HG03378 (cell line): Measurements from ENCODE around the gene EPN1.

Experiments
- ATAC-seq: cut with Tn5 transposase; IDR thresholded peaks from one replicate; pipeline ENCODE4 v1.9.1; 2021; ENCODE audit warnings: mild to moderate bottlenecking, moderate library complexity; ENCODE audit not compliant: unreplicated experiment

EPN1 gene

DNA sequence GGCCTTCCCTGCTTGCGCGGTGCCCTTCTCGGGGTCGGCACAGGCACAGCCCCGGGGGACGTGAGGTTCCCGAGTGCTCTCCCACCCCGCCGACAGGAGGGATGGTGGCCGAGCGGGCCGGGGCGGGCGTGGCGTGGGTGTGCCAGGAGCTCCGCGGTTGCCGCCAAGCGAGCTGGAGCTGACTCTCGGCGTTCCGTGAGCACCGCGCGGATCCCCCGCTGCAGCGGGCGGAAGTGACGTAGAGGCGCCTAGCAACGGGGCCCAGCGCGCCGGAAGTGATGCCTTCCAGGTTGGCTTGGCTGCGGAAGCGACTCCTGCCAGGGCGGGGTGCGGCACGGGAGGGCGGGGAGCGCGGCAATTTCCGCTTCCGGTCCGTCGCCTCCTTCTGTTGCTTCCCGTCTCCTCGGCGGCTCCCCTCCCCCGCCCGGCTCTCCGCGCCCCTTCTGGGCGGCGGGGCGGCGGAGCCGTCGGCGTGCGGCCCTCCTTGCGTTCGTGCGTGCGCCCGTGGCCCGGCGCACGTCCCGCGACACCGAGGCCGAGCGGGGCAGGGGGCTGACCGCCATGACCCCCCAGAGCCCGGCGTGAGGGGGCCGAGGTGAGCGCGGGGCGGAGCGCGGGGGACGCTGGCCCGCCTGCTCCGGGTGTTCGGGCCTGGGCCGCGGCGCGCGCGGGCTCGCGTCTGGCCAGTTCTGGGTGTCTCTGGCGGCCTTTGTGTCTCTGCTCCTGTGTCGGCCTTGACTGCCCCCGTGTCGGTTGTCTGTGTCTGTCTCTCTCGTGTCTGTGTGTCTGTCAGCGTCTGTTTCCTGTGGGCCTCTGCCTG lies at the start of gene EPN1:
Gene EPN1 (plus strand): TSS at position 386 of the 820 bp plus-strand sequence. CDS start 3,402 bp downstream, outside the sequence.
- peak; percentile 35 for ATAC-seq

DNA sequence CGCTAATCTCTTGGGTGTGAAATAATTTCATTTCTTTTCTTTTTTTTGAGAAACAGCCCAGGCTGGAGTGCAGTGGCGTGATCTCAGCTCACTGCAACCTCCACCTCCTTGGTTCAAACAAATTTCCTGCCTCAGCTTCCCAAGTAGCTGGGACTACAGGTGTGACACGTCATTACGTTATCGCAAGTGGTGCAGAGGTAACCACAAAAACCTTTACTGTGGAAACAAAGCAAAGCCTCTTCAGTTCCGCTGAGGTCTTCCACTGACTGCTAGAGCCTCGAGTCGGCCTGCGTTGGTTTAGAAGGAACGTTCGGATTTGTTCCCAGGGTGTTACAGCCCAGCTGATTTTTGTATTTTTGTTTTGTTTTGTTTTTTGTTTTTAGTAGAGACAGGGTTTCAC lies 48.7 kb upstream of the EPN1 start:
- no peak for ATAC-seq

DNA sequence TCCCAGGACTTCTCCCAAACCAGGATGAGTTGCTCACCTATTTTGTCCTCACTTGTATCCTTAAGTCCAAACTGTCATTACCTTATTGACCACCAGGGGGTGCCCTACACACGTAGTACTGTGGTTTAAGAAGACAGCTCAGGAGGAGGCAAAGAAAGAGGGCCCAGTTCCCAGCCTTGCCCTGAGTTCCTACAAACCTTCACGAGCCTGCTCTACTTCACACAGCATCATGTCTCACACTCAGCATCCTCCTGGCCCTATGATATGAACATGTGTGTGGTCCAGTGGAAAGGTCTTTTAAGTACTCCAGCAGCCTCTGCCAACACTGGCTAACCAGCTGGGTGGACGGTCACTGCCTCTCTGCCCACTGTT lies 42.6 kb upstream of the EPN1 start:
- ATAC-seq: peak; percentile 42

DNA sequence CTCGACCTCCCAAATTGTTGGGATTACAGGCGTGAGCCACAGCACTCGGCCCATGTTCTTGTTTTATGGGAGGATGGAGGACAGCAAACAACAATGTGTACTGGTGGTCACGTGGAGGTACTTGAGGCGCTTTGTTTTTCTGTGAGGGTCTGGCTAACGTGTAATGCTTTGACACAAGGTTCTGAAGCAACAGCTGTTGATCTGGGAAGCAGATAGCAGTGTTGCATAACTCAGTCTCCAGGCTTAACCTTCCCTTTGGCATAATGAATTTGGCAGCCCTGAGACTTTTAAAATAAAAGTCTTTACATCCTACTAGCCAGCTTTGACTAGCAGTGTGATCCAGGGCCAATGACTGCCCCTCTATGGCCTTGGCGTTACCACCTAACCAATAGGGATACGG lies 41.2 kb upstream of the EPN1 start:
- no peak for ATAC-seq

DNA sequence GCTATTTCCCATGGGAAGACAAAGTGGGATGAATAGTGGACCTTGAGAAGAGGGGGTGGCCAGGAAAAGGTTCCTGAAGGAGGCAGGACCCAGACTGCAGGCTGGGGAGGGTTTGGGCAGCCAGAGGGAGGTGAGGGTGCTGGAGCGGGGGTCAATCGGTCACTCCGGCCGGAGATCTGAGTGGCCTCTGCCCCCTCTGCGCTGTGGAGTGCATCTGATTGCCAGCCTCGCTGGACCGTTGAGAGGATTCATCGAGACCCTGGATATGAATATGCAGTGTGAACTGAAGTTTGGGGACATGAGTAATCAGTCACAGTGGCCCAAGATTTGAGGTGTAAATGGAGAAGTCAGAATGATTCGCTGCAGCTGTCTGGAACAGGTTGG lies 39.7 kb upstream of the EPN1 start:
- no peak for ATAC-seq

DNA sequence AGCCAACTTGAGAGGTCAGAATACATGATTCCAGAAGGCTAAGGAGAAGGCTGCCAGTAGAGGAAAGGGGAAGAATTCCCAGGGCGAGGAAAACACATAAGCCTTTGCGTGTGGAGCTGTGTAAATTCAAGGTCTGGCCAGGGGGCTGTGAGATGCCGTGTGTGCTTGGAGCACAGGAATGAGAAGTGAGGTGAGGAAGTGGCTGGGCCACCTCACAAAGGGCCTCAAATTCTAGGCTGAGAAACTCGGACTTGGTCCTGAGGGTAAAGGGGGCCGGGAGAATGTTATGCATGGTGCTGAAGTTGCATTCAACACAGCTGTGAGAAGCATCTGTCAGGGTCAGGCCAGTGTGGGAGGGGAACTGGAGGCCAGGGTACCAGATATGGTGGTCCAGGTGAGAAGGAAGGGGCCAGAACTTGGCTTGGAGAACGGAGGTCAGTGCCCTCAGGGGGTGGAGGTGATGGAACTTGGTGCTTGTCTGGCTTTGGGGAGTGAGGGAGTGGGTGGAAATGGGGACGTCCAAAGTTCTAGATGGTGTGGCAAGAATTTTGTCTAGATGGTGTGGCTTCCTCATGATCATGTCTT lies 39.1 kb upstream of the EPN1 start:
- no peak for ATAC-seq

DNA sequence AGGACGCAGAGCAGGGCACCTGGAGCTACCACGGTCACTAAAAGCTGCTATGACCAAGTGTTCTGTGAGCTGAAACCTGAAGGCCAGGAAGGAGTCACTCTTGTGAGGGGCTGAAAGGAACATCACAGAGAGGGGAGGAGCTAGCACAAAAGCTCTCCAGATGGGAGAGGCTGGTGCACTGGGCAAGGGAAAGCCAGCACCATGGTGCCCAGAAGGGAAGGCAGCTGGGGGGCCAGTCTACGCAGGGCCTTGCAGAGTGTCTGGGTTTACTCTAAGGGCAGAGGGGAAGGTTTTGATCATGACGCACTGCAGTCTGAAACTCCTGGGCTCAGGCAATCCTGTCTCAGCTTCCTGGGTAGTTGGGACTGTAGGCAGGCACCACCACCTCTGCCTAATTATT lies 38.3 kb upstream of the EPN1 start:
- ATAC-seq: no peak

DNA sequence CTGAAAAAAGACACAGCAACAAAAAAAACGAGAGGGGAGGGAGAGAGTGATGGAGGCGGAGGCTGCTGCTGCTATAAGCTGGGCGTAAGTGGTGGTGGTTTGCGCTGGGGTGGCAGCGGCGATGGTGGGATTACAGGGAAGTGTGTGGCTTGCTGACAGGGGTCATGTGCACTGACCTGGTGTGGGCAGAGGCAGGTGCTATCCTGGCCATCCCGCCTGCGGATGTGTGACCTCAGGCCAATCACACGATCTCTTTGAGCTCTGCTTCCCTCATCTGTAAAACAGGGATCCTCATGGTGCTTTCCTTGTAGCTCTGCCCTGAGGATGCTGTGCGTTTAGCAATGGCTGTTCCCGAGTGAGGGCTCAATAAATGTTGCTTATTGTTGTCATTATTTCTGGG lies 37.5 kb upstream of the EPN1 start:
- ATAC-seq: no peak

DNA sequence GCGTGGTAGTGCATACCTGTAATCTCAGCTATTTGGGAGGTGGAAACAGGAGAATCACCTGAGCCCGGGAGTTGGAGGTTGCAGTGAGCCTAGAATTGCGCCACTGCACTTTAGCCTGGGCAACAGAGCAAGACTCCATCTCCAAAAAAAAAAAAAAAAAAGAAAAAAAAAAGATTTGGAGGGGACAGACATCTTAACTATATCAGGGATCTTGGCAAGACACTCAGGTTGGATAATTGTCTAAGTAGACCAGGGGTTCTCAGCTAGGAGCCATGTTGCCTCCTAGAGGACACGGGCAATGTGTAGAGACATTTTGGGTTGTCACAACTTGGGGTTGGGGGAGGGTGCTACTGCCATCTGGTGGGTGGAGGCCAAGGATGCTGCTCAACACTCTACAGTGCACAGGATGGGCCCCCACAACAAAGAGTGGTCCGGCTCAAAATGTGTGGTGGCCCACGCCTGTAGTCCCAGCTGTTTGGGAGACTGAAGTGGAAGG lies 36.1 kb upstream of the EPN1 start:
- no peak for ATAC-seq

DNA sequence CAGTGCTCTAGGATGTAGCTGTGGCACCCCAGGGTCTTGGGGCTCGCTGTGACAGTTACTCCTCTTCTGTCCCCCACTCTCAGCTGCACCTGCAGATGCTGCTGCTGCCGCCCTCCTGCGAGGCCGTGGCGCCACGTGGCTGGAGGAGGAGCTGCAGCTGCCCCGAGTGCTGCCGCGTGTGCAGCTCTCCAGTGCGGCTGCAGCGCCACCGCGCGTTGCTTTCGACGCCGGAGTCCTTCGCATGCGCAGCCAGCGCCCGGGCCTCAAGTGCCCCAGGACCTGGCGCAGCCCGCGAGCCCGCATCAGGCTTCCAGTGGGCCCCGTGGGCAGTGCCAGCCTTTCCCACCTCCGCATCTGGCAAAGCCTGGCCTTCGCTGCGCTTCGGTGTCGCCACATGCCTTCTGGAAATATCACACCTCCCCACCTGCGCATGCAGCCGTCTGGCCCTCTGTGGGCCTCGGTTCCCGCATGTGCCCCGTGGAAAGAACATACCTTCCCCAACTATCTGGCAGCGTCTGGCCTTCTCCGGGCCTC lies 34.9 kb upstream of the EPN1 start:
- no peak for ATAC-seq

DNA sequence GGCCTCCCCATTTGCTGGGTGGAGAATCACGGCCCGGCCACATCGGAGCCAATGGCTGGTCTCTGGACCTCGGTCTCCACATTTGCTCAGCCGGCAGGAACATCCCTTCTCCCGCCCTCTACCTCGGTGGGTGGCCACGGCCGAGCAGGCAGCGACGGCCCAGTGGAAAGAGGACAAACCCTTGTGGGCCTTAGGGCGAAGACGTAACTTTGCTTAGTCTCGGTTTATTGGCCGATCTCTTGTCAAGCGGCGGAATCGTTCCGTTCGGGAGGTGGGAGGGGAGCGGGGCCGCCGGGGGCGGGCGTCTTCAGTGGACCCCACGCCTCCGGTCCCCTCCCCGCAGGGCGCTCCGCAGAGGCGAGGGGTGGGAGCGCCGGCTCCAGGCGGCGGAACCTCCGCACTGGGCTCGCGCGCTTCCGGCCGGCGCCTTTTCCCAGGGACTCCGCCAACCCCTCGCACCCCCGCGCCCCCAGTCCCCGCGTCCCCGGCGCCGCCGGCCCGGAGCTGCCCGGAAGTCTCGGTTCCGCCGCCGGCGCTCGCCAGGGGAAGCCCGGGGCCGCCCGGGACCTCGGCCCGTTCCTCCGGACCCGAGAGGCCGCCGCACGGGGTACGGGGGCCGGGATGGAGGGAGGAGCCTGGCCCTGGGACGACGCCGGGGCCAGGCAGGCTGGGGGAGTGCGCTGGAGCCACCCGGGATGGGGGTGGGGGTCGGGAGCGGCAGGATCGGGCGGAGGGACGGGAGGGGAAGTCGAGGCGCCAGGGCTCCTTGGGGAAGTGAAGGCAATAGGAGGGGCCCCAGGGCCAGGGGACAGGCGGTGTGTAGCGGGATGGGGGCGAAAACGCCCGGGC lies 34.2 kb upstream of the EPN1 start, which contains the start of gene ZNF580:
Gene ZNF580 (plus strand): TSS at position 426 of the 849 bp plus-strand sequence. CDS start 1,507 bp downstream, outside the sequence.
- no peak for ATAC-seq

DNA sequence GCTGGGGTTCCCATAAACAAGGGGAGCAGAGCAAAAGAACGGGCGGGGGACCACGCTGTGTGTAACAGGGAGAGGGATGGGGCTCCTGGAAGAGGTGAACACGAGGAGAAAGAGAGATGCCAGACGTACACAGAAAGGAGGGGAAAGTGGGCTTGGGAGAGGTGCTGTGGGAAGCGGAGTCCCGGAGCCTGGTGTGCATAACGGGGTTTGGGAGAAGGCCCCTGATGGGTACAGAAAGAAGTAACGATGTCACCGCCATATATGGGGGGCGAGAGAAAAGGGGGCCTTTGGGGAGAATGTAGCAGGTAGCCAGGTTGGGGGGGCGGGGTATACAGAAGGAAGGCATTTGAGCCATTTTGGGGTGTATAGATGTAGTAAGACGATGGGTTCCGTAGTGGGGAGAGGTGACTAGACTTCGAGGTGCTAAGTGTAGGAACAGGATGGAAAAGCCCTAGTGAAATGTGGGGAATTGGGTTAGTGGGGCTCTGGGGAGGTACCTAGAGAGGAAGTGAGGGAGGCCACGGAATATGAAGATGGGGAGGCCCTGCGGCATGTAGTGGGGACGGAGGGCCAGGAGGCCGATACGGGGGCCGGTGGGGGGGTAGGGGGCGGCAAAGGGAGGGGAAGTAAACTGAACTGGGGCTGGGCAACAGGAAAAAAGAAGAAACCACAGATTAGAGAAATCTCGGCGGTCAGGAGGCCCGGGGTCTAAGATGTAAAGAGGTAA lies 33.4 kb upstream of the EPN1 start:
- ATAC-seq: no peak

DNA sequence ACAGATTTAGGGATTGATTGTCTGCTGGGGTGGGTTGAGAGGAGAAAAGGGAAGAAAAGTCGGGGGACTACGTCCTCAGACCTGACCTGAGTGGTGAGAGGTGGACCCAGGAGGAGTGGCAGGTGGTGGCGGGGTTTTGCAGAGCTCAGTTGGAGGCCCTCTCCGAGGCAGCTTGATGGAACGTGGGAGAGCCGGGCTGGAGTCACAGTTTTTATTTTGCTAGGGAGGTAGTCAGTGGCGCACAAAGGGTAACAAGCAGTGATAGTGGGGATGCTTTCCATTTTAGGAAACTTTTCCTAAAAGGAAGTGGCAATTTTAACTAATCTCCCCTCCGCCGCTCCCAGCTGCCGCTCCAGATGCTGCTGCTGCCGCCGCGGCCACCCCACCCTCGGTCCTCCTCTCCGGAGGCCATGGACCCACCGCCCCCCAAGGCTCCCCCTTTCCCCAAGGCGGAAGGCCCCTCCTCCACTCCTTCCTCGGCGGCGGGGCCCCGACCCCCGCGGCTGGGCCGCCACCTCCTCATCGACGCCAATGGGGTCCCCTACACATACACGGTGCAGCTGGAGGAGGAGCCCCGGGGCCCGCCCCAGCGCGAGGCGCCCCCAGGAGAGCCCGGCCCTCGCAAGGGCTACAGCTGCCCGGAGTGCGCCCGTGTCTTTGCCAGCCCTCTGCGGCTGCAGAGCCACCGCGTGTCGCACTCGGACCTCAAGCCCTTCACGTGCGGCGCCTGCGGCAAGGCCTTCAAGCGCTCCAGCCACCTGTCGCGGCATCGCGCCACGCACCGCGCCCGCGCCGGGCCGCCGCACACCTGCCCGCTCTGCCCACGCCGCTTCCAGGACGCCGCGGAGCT lies 32.6 kb upstream of the EPN1 start:
- peak; percentile 2 for ATAC-seq

DNA sequence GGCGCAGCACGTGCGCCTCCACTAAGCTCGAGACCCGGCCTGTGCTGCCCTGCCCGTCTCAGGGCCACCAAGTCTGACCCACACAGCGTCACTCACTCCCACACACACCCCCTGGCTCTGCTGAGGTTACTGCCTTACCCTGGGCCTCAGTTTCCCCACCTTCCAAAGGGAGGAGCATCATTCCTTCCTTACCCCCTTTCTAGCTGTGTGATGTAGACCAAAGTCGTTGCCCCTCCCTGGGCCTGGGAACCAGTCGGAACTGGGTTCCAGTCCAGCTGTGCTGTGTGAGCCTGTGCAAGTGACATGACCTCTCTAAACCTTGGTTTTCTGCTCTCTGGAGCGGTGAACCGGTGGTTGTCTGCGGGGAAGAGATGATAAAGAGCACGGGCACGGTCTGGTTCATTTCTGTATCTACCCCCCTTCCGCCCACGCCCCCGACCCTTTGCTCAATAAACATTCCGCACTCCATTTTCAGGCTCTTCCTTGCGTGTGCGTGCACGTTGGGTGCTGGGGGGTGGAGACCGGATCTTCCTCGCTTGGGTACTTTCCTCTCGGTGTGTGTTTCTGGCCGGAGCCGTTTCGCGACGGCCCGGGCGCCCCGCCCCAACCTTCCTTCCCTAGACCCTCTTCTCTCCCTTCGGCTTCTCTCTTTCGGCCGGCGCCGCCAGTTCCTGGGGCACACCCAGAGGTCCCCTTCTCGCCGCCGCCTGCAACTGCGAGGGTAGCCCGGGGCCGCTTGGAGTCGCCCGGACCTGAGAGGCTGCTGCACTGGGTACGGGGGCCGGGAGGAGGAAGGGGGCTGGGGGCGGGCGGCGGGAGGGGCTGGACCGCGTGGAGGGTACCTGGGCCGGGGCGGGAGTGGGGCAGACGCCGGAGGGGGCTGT lies 31.8 kb upstream of the EPN1 start, which contains the start of gene ZNF581:
Gene ZNF581 (plus strand): TSS at position 647 of the 884 bp plus-strand sequence. CDS start 923 bp downstream, outside the sequence.
- peak; percentile 39 for ATAC-seq

DNA sequence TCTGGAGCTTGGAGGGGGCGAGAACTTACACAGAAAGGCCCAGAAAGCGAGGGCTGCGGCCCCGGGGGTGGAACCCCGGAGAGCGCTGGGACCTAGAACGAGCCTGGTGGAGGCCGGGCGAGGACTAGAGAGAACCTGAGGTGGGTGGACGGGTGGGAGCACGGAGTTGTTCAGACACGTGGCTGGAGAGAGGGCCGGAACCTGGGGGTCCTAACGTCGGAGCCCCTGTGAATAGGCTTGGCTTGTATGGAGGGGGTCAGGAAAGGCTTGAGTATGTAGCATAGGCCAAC lies 31.2 kb upstream of the EPN1 start:
- ATAC-seq: no peak

DNA sequence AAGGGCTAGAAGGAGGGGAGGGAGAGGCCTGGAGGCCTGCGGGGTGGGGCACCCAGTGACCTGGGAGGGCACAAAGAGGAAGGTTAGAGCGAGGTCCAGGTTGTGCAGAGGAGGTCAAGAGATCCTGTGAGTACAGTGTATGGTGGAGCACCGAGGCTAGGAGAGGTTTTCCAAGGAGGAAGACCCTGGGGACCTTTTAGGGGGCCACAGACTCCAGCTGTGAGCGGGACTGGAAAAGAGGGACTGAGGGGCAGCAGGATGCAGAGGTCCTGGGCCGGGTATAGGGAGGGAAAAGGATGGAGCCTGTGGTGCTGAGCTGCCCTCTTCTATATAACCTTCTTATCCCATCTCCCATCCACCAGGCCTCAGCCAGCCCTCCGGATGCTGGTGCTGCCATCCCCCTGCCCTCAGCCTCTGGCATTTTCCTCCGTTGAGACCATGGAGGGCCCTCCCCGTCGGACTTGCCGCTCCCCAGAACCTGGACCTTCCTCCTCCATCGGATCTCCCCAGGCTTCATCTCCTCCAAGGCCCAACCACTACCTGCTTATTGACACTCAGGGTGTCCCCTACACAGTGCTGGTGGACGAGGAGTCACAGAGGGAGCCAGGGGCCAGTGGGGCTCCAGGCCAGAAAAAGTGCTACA lies 30.7 kb upstream of the EPN1 start:
- ATAC-seq: no peak

DNA sequence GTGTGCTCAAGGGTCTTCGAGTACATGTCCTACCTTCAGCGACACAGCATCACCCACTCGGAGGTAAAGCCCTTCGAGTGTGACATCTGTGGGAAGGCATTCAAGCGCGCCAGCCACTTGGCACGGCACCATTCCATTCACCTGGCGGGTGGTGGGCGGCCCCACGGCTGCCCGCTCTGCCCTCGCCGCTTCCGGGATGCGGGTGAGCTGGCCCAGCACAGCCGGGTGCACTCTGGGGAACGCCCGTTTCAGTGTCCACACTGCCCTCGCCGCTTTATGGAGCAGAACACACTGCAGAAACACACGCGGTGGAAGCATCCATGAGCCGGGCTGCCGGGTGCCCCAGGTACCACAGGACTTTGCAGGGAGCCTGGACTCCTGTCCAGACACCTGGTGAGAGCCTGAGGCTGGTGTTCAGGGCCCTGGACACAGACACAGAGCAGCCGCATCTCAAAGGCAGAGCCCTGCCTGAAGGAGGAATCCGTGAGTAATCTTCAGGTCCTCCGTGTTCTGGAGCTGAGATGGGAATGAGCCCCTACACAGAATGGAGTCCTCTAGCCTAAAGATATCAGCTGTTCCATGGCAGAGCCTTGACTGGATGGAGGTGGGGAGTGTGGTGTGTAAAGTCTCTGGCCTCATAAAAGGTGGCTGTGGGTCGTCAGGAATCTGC lies 30.0 kb upstream of the EPN1 start:
- ATAC-seq: no peak

DNA sequence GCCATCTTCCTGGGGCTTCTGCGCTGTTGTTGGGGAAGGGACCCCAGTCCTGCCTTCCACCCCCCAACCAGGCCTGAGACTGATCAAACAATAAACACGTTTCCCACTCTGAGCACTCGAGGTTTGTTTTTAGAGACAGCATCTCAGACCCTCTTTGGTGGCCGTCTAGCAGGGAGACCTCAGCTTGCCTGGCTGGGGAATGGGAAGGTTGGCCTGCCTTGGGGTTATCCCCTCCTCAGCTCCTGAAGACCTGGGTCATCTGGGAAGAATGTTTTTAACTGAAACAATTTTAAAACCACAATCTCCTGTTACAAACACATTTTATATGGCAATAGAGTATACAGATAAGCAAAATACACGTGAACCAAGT lies 29.5 kb upstream of the EPN1 start:
- ATAC-seq: no peak
